ENCODE data around the gene SNRPD2. TPM values are rescaled to one million over a fixed set of nuclear protein-coding genes. Genes with fewer than 3 reads are reported as not detected.
"Not testable (repeated sequence)": the region's sequence is repeated elsewhere in the genome, so short reads cannot be mapped to it uniquely, and the experiment has no call there.

SNRPD2 gene
- total RNA-seq, 1 donor from 2014 or later, result 251 TPM

DNA sequence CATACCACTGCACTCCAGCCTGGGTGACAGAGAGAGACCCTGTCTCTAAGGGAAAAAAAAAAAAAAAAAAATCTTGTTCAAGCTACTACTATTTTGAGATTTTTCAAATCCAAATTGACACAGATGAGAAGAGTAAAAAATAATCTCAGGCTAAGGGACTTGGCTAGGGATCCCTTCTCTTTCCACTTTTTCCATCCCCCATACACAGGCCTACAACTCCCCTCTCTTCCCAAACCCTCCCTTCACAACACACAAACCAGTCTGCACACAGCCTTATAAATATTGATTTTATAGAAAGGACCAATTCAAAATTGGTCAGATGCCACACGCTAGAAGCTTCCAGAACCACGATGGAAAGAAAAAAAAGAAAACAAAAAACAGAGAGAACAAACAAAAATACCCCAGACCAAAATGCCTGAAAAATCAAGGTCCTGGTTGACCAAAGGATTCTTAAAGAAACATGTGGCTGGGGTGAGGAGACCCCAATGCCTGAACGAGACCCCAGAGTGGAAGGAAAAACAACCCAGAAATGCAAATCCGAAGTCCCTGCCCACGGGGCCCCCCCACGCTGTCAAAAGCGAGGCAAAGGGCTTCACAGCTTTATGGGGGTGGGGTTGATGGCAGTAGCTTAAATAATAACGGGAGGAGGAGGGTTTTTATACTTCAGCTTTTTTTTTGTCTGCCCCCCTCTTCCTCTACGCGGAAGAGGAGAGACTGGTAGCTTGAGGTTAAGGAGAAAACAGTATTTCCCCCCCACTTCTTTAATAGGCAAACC is 18.8 kb upstream of the SNRPD2 start:
- intact Hi-C loops (cut with DNase I), result no loop called here
- DNase-seq, result no peak
- ATAC-seq (ENCODE audit: poor library complexity), result no peak

DNA sequence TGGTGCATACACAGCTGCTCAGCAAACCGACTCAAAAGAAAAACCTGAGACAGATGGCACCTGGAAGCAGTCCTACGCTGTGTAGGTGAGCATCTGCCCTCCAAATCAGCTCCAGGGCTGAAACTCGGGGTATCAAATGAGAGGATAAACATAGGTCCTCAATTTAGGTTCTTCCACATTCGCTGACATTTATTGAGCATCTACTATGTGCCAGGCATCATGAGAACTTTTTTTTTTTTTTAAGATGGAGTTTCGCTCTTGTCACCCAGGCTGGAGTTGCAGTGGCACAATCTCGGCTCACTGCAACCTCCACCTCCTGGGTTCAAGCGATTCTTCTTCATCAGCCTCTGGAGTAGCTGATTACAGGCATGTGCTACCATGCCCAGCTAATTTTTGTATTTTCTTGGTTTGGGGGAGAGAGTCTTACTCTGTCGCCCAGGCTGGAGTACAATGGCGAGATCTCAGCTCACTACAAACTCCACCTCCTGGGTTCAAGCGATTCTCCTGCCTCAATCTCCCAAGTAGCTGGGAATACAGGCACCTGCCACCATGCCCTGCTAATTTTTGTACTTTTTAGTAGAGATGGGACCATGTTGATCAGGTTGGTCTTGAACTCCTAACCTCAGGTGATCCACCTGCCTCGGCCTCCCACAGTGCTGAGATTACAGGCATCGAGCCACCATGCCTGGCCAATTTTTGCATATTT is 14.1 kb upstream of the SNRPD2 start:
- no peak for ATAC-seq (ENCODE audit: poor library complexity)

DNA sequence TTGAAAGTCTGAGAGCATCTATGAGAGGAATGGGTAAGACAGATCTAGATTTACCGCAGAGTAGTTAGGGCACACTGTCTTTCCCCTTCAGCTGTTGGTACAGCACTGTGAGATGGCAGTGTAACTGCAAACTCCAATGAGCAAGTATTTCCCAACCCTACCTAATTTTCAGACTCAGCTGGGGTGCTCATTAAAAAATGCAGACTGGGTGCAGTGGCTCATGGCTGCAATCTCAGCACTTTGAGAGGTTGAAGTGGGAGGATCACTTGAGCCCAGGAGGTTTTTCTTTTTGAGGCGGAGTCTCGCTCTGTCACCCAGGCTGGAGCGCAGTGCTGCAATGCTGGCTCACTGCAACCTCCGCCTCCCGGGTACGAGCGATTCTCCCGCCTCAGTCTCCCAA is 13.4 kb upstream of the SNRPD2 start:
- ATAC-seq (ENCODE audit: poor library complexity) (no peak), DNase-seq (no peak)

More for the DNA sequence above, 14.1 kb upstream of the SNRPD2 start:
- intact Hi-C loops (cut with DNase I), result no loop called here
- DNase-seq, result no peak

DNA sequence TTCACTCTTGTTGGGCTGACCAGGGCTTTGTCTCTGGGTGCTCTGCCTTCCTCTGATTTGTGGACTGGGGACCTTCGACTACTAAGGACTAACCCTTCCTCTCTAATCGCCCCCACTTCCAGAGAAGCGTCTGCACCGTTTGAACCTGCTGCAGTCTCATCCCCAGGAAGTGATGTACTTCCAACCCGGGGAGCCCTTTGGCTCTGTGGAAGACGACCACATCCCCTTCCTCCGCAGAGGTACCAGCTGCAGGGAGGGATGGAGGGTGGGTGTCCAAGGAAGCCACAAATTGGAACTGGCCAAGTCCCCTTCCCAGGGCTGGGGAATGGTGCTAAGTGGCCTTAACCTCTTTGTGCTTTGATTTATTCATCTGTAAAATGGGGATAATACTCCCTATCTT is 9.9 kb upstream of the SNRPD2 start:
- intact Hi-C loops (cut with DNase I), result no loop called here
- ATAC-seq (ENCODE audit: poor library complexity) (no peak), DNase-seq (no peak)

More for the DNA sequence above, 13.4 kb upstream of the SNRPD2 start:
- intact Hi-C loops (cut with DNase I), result no loop called here

DNA sequence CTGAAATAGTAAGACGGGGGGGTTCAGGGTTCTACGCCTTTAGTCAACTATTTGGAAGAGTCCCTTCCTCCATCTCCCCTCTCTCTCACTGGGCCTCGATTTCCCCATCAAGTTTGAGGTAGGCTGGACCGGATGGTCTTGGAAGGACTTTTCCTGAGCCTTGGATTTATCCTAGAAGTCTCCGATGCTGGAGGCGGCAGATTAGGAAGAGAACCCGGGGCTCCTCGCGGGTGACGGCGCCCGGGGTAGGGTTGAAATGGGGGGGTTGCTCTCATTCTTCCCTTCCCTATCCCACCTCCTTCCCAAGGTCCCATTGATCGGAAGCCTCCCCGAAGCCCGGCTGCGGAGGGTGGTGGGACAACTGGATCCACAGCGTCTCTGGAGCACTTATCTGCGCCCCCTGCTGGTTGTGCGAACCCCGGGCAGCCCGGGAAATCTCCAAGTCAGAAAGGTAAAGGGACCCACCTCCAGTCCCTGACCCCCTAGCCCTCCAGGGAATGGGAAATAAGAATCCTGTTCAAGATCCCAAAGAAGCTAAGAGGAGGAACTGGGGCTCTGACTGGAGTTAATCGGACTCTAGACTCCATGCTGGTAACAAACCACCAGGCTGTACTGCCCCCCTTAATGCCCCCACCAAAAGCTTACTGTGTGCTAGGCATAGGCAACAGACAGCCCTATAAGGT is 1.5 kb upstream of the SNRPD2 start:
- DNase-seq (peak; percentile 87), ATAC-seq (ENCODE audit: poor library complexity) (peak; percentile 42)
- intact Hi-C loops (cut with DNase I), result no loop called here

DNA sequence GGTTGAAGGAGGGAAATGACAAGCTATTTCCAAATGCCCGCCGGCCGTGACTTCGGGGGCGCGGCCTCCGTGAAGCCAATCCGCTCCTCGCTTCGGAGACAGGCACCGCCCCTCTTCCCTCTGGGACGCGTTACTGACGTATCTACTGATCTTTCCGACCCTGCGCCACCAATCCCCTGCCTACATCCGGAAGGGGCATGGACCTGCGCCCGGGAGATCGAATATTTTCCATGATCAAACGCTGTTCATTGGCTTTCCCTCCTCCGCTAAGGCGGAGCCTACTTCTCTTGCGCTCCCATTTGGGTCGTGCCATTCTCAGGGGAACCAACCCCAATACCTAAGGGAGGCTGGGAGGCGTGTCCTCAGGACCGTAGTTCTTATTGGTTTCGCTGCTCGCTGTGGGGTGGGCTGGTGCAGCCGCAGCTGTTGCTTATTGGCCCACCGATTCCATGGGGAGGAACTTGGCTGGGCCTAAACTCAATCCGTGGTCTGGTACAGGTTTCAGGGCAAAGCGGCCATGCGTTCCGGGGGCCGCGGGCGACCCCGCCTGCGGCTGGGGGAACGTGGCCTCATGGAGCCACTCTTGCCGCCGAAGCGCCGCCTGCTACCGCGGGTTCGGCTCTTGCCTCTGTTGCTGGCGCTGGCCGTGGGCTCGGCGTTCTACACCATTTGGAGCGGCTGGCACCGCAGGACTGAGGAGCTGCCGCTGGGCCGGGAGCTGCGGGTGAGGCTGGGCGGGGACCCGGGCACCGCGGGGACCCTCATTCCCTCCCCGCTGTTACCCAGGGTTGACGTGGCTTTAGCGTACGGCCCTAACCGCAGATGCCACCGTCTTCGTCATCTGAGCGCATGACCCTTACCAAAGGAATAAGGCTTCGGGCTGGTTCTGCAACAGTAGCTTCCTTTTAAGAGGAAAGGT is 693 bp upstream of the SNRPD2 start, which contains the start of gene QPCTL:
QPCTL (plus strand) TSS at position 480 of the 919 bp plus-strand sequence; CDS start at position 518, 38 bp downstream.
- ATAC-seq (ENCODE audit: poor library complexity), result peak; percentile 95
- intact Hi-C loops (cut with DNase I), result no loop called here
- DNase-seq, result peak; percentile 97

DNA sequence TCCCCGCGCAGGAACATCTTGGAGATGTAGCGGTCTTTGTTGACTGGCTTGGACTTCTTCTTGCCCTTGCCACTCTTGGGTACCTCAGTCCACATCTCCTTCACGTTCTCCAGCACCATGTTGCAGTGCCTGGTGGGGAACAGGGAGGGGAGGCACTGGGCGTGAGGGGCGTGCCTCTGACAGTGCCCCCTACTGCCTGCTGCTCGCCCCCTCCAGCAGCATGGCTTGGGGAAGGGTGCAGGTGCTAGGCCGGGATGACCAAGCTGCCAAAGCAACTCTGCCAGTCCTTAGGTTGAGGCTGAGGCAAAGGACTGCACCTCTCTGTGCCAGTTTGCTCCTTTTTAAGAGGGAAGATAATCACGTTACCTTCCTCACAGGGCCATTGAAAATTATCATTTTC is 4.2 kb downstream of the SNRPD2 start:
- ATAC-seq (ENCODE audit: poor library complexity) (no peak), DNase-seq (no peak)
- intact Hi-C loops (cut with DNase I), result no loop called here

DNA sequence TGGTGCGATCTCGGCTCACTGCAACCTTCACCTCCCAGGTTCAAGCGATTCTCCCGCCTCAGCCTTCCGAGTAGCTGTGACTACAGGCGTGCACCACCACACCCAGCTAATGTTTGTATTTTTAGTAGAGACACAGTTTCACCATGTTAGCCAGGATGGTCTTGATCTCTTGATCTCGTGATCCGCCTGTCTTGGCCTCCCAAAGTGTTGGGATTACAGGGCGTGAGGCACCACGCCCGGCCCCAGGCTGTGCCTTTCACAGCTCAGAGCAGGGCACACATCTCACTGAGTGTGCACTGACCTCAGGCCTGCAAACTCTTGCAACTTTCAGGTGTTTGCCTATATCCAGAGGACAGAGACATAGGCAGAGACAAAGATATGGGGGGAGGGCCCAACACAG is 6.7 kb downstream of the SNRPD2 start:
- ATAC-seq (ENCODE audit: poor library complexity); intact Hi-C loops (cut with DNase I); DNase-seq: not testable (repeated sequence)

DNA sequence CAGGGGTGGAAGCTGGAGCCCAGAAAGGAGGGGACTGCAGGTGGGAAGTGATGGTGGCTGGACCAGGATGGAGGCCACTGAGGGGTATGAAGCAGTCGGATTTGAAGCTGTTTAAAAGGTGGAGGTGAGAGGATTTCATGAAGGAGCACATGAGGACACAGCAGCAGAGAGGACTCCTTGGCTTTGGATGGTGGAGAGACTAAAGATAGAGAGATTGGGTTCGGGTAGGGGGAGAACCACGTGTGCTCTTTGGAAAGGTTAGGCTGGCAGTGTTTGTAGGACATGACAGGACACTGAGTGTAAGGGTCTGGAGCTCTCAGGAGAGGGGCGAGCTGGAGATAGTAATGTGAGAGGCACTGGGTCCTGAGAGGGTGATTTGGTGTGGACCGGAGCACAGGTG is 8.8 kb downstream of the SNRPD2 start:
- DNase-seq, result no peak
- intact Hi-C loops (cut with DNase I), result no loop called here
- ATAC-seq (ENCODE audit: poor library complexity), result no peak

DNA sequence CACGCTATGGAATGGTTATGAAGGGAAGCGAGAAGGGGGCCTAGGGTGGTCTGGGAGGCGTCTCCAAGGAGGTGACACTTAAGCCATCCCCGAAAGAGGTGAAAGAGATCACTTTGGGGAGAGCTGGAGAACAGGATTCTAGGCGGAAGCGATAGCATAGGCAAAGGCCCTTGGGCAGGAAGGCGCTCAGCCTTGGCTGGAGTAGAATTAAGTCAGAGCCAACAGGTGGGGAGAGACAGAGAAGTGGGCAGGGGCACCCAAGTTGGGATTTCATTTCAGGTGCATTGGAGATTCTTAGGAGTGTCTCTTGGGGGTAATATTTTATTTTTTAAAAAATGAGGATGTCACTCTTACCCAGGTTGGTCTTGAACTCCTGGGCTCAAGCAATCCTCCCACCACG is 9.6 kb downstream of the SNRPD2 start:
- no peak for DNase-seq
- ATAC-seq (ENCODE audit: poor library complexity), result no peak
- intact Hi-C loops (cut with DNase I), result no loop called here

DNA sequence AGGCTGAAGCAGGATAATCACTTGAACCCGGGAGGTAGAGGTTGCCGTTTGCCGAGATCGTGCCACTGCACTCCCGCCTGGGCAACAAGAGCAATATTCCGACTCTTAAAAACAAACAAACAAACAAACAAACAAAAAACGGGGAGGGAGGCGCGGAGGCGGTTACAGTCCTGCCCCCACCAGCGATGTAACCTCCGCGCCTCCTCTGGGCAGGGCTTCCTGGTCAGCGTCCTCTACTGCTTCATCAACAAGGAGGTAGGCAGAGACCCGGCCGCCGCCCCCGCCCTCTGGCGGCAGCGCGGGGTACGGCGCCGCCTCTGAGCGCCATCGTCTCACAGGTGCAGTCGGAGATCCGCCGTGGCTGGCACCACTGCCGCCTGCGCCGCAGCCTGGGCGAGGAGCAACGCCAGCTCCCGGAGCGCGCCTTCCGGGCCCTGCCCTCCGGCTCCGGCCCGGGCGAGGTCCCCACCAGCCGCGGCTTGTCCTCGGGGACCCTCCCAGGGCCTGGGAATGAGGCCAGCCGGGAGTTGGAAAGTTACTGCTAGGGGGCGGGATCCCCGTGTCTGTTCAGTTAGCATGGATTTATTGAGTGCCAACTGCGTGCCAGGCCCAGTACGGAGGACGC is 10.2 kb downstream of the SNRPD2 start:
- intact Hi-C loops (cut with DNase I), result no loop called here
- ATAC-seq (ENCODE audit: poor library complexity) (peak; percentile 92), DNase-seq (peak; percentile 93)

DNA sequence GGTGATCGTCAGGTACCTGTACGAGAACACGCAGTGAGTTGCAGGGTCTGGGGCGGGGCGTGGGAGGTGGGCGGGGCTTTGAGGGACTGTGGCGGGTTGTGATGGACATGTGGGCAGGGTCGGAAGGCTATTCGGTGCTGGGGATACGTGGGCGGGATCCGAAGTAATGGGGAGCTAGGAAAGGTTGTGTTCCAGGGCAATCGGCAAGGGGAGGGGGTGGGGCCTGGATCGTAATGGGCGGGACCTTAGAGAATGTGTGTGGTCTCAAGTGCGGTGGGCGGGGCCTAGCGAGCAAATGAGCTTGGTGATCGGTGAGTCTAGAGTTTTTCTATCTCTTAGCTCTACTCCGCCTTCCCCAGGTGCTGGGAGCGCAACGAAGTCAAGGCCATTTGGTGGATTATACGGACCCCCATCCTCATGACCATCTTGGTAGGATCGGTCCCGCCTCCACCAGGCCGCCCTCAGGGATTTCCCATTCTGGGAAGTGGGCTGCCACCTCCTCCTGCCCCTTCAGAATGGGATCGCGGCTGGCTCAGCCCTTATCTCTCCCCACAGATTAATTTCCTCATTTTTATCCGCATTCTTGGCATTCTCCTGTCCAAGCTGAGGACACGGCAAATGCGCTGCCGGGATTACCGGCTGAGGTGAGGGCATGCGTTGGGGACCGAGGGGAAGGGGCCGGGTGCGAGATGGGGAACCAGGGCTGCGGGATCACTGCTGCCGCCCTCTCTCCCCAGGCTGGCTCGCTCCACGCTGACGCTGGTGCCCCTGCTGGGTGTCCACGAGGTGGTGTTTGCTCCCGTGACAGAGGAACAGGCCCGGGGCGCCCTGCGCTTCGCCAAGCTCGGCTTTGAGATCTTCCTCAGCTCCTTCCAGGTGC is 14.2 kb downstream of the SNRPD2 start:
- ATAC-seq (ENCODE audit: poor library complexity) (peak; percentile 60), DNase-seq (peak; percentile 79)
- intact Hi-C loops (cut with DNase I), result no loop called here

DNA sequence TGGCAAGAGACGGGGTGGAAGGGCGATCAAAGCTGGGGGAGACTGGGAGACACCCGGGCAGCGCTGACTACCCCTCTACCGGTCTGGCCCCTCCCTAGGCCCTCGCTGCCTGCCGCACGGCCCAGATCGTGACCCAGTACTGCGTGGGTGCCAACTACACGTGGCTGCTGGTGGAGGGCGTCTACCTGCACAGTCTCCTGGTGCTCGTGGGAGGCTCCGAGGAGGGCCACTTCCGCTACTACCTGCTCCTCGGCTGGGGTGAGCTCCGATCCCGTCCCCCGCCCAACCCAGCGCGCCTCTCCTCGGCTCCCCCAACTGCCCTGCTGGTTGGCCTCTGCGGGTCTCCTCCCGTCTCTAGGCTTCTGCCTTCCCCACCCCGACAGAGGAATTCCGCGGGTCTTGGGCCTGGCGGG is 14.9 kb downstream of the SNRPD2 start:
- DNase-seq (no peak), ATAC-seq (ENCODE audit: poor library complexity) (peak; percentile 10)
- intact Hi-C loops (cut with DNase I), result no loop called here

DNA sequence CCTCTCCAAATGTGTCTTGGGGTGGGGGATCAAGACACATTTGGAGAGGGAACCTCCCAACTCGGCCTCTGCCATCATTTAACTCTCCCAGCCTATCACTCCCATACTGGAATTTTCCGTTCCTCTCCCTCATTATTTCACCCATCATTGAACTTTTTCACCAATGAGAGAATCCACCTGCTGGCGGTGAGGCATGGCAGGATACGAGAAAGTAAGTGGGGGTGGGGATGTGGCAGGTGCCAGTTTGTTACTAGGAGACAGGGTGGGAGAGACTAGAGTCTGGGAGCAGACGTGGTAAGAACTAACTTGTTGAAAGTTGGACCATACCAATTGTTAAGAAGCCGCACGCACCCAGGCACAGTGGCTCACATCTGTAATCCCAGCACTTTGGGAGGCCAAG is 16.8 kb downstream of the SNRPD2 start:
- ATAC-seq (ENCODE audit: poor library complexity), result no peak

DNA sequence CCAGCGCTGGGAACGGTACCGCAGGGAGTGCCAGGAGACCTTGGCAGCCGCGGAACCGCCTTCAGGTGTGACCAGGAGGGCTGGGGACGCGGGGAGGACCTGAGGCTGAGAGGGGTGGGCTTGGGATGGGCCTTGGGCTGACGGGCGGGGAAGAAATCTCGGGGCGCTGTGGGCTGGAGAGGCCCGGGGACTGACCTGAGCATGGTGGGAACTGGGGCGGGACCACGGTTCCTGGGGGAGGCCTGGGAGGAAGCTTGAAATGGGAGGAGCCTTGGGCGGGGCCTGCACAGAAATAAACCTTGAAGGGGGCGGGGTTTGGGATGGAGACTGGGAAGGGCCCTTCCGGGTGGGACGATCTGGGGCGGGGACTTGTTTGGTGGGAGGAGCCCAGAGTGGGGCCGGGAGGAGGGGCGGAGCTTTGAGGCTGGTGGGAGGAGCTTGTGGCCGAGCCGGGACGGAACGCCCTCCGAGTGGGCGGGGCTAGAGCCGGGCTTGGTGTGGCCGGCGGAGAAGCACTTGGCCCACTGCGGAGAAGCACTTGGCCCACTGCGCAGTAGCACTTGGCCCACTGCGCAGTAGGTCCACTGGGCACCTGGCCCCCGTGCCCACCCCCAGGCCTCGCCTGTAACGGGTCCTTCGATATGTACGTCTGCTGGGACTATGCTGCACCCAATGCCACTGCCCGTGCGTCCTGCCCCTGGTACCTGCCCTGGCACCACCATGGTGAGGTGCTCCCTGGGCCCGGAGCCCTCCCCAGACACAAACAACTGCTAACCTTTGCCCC is 20.9 kb downstream of the SNRPD2 start:
- DNase-seq (peak; percentile 77), ATAC-seq (ENCODE audit: poor library complexity) (peak; percentile 61)
- intact Hi-C loops (cut with DNase I), result no loop called here

More for the DNA sequence above, 16.8 kb downstream of the SNRPD2 start:
- intact Hi-C loops (cut with DNase I), result no loop called here
- no peak for DNase-seq

DNA sequence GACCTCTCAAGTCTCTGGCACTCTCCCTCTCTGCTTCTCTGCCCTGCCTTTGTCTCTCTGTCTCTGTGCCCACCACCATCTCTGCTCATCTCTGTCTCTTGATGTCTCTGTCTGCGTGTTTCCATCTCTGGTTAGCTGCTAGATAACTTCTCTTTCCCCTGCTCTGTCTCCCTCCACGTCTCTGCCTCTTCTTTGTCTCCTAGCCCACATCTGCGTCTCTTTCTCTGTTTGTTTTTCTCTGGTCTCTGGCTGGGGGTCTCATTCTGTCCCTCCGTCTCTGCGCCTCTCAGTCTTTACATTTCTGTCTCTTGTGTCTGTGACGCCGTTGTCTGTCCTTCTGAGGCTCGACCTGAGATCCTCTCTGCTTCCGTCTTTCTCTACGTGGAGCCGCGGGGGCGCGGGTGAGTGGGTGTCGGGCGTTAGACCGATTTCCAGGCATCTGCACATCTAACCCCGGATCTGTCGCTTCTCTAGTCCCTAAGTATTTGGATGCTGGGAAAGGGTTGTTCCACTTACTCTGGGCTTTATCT is 23.3 kb downstream of the SNRPD2 start:
- ATAC-seq (ENCODE audit: poor library complexity) (peak; percentile 1), DNase-seq (no peak)
- intact Hi-C loops (cut with DNase I), result no loop called here

All from Right ventricle myocardium superior (tissue), 1 donor.